Activated CD4-positive, alpha-beta T cell treated with anti-CD3 and anti-CD28 coated beads, Interleukin-2, amount 50 U/mL, for 16 hours (primary cell): ENCODE results near the gene ORM1.
"Not testable (repeated sequence)": the region's sequence is repeated elsewhere in the genome, so short reads cannot be mapped to it uniquely, and the experiment has no call there.

Experiments
- DNase-seq: peaks from one replicate; pipeline ENCODE4 v3.0.0-alpha.2; 2020

Gene ORM1

DNA sequence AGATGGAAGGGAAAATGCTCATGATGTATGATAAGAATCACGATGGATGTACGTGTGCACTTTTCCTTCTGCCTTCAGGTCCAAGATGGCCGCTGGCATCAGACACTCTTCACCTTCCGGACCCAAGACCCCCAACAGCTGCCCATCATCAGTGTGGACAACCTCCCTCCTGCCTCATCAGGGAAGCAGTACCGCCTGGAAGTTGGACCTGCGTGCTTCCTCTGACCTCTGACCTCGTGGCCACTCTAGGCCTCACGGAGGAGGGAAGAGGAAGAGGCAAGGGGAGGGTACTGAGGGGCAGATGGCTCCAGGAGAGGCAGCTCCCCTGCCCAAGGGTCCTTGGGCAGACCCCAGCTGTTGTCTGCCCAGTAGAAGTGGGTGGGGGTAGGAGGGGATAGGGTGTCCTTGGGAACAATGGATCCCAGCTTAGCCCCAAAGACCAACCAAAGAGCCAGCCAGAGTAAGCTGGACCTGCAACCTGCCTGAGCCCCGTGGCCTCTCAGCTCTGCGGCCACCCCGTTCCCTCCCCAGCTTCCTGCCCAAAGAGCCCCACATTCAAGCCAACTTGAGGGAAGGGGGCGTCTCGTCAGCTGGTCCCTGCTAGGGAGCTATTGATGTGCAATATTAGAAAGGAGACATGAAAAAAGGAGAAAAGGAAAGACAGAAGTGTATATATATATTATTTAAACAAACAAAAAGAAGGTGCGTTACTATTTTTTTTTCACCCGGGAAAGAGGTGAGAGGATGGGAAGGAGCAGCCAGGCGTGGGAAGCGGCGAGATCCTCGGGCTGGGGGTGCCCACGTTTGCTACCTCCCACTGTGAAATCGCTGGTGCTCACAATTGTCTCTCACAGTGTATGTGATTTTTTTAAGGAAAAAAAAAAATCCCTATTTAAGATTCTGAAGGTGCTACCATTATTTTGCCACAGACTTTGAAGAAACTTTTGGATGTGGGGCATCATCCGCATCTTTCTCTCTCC lies 12.1 kb upstream of the ORM1 start:
- no peak for DNase-seq

DNA sequence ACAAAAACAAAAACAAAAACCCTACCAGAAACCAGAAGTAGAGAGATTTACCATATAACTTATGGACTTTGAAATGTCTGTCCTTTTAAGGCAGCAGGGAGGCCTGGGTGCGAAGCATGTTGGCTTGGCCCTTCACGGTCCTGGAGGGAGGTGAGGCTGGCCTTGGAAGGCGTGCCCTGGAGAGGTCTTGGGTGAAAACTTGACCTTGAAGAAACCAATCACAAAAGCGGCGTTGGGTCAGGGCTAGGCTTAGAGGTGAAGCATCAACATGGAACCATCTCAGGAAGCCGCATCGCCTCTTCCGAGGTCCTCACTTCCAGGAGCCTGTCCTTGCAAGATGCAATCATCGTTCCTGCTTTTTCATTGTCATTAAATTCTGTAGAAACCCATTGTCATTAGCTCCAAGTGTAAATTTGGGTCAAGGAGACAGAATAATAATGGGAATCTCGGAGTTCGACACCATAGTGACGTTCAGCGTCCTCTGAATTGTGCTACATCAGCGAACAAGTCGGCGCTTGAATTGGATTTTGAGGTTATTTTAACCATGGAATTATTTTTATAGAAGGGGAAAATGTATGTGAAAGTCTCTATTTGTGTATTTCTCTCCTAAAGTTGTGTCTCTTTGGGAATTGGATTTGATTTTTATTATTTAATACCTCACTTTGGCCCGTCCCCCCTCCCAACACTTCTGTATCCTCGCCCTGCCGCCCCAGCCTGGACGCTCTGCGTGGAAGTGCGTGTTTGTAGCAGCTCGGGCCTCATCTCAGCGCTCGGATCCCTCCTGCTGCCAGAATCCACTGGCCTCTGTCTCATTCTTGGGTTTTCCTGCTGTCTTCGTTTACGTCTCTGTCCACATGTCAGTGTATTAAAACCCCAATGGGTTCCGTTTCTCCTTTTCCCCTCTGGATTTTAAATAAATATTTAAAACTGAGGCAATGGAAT lies 11.1 kb upstream of the ORM1 start:
- no peak for DNase-seq

DNA sequence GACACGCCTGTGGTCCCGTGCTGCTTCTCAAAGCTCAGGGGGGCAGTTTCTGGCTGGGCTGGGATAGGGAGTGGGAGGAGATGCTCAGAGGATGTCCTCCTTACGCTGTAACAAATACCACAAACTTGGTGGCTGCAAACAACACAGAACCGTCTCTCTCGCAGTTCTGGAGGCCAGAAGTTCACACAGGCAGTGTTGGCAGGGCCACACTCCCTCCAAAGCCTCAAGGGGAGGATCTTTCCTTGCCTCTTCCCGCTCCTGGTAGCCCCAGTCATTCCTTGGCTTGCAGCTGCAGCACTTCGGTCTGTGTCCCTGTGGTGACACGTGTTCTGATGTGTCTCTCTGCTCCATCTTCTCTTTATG lies 10.4 kb upstream of the ORM1 start:
- DNase-seq, result no peak

DNA sequence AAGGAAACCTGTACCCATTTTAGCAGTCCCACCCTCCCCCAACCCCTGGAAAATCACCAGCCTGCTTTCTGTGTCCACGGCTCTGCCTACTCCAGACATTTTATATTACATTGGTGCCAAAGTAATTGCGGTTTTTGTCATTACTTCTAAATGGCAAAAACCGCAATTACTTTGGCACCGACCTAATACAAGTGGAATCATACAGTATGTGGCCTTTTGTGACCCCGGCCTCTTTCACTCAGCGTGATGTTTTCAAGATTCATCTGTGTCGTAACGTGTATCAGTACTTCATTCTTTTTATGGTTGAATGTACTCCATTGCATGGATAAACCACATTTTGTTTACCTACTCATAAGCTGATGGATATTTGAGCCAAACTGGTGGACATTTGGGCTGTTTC lies 9.7 kb upstream of the ORM1 start:
- no peak for DNase-seq

DNA sequence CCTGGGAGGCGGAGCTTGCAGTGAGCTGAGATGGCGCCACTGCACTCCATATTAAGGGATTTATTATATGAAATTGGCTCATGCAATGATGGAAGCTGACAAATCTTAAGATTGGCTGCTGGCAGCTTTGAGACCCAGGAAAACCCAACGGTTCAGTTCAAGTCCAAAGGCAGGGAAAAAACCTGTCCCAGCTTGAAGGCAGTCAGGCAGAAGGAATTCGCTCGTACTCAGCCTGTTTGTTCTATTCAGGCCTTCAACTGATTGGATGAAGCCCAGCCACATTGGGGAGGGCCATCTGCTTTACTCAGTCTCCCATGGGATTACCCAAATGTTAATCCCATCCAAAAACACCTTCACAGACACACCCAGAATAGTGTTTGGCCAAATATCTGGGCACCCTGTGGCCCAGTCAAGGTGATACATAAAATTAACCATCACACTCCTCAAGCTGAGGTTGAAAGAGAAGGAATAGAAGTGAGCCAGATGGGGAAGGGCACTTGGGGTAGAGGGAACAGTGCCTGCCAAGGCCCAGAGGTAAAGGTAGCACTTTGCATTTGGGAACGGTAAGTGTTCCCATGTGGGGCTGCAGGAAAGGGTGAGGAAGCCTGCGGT lies 8.5 kb upstream of the ORM1 start:
- no peak for DNase-seq

DNA sequence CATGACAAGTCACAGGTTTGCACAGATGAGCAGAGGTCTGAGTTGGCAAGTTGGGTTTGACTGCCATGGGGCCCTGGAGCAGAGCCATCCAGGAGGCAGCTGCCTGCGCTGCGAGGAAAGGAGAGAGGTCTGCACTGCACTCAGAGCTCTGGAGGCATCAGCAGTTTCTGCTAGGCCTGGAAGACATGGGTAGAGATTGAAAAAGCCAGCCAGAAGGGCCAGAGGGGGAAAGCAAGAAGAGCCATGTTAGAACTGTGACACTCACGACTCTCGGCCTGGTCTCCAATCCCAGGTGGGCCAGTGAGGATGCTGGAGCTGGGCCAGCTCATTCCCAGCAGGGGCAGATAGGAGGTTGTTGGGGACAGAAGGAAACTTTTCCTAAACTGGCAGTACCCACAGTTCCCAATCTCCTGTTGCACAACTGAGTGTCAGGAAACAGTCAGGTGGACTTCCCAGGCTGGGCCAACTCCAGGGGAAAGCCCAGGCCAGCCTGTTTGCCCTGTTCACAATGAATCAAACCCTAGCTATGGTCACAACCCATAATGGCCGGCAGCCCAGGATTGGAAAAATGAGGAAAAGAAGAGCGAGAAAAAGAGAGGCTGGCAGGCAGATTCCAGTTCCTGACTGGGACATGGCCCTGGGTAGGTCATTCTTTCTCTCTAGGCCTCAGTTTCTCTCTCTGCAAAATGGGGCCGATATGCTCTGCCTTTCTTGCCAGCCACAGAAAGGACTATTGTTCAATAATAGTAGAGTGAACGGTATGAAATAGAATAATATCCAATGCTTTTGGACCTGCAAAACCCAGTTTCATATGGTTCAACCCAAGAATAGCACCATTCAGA lies 7.8 kb upstream of the ORM1 start:
- no peak for DNase-seq

DNA sequence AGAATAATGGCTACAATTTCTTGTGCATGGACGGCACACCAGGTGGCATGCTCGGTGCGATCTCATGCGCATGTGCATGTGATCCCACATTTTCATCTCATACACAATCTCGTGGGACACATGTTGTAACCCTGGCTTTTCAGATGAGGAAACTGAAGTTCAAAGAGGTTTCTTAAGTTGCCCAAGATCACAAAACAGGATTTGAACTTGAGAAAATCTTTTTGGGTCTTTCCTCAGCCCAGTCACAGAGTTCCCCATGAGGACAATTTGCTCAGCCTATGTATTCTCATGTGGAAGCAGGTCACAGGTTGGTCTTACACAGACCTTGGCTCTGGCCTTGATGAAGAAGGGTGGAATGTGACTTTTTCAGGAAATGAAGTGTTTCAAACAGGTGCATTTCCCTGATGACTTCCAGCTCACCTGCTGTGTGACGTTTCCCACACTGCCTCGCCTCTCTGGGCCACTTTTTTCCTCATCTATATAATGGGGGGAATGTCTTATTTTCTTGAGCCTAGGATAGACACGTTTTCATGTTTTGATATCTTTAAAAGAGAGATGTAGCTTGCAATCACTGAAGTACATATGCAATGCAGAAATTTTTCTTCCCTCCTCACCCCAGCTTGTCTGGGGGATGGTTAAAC lies 7.1 kb upstream of the ORM1 start:
- DNase-seq, result no peak

DNA sequence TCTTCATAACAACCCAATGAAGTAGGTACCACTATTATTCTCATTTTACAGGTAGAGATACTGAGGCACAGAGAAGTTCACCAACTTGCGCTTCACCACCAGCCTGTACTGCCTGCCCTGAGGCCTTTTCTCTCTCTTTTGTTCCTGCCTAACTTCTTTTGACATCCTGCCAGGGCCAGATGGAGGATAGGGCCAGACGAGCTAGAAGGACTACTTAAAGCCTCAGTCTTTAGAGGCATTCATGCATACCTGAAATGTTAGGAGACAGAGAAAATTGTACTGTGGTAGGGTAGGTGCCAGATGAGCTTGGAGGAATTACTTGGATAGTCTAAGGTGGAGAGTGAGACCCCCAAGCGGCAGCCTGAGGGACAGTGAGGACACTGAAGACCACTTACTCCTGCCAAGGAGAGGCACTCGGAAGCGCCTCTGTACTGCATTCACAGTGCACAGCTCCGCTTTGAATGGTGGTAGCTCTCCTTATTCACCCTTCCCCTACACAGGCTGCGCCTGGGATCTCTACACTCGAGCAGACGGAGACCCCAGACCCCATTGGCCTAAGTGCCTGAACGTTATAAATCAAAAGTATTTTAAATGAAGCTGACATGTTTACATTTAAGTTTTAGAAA lies 6.2 kb upstream of the ORM1 start:
- no peak for DNase-seq

DNA sequence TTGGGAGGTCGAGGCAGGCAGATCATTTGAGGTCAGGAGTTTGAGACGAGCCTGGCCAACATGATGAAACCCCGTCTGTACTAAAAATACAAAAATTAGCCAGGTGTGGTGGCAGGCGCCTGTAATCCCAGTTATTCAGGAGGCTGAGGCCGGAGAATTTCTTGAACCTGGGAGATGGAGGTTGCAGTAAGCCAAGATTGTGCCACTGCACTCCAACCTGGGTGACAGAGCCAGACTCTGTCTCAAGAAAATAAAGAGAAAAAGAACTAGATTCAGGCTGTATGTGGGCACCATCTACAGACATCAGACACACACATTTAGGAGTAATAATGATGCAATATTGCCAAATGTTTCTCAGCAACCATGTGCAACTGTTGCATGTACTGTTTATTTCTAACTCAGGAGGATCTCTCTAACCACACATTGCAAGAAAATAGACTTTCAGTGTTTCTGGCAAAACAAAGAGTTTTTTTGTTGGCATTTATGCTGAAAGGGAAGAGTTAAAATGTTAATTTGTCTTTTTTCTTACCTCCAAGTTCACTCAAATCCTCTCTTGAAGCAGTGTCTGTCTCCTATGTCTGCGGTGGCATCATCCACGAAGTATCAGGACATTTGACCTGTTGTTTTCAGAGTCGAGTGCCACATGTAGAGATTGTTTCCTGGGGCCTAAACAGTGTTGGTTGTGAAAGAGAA lies 5.1 kb upstream of the ORM1 start:
- DNase-seq, result no peak

DNA sequence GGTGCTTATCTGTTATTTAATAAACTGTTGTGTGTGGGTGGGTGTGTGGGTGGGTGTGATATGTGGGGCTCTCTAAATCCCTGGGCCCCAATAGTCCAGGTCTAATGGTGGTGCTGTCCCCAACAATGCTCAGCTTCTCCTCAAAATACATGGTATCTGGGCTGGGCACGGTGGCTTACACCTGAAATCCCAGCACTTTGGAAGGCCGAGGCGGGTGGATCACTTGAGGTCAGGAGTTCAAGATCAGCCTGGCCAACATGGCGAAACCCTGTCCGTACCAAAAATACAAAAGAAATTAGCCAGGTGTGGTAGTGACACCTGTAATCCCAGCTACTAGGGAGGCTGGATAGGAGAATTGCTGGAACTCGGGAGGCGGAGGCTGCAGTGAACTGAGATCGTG lies 4.5 kb upstream of the ORM1 start:
- no peak for DNase-seq

DNA sequence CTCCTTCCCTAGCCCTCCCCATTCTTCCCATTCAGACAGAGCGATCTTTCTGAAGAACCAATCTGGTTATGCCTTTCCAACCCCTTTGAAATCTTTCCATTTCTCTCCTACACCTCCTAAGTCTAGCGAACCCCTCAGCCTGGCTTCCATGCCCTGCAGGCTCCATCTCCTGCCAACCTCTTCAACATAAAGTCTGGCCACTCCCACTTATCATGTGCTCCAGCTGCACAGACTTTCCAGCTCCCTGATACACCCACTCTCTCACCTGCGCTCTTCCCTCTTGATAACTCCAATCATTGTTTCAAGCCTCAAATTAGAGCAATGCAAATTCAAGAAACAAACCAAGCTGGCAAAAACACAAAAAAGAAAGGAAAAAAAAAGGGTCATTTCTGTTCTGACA lies 3.8 kb upstream of the ORM1 start:
- no peak for DNase-seq

DNA sequence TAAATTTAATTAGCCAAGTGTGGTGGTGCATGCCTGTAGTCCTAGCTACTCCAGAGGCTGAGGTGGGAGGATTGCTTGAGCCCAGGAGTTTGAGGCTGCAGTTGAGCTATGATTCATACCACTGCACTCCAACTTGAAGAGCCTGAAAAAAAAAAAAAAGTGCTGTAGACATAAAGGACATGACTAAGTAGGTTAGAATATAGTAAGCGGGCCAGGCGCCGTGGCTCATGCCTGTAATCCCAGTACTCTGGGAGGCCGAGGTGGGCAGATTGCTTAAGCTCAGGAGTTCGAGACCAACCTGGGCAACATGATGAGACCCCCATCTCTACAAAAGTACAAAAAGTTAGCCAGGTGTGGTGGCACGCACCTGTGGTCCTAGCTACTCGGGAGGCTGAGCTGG lies 2.2 kb upstream of the ORM1 start:
- not testable (repeated sequence) for DNase-seq

DNA sequence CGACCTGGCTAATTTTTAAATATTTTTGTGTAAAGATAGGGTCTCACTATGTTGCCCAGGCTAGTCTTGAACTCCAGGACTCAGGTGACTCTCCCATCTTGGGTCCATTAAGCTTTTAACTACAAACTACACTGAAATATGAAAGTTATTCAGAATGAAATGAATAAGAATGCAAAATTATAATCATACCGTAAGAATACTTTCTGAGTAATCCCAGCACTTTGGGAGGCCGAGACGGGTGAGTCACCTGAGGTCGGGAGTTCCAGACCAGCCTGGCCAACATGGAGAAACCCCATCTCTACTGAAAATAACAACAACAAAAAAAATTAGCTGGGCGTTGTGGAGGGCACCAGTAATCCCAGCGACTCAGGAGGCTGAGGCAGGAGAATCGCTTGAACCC lies 1.1 kb upstream of the ORM1 start:
- peak; percentile 54 for DNase-seq

DNA sequence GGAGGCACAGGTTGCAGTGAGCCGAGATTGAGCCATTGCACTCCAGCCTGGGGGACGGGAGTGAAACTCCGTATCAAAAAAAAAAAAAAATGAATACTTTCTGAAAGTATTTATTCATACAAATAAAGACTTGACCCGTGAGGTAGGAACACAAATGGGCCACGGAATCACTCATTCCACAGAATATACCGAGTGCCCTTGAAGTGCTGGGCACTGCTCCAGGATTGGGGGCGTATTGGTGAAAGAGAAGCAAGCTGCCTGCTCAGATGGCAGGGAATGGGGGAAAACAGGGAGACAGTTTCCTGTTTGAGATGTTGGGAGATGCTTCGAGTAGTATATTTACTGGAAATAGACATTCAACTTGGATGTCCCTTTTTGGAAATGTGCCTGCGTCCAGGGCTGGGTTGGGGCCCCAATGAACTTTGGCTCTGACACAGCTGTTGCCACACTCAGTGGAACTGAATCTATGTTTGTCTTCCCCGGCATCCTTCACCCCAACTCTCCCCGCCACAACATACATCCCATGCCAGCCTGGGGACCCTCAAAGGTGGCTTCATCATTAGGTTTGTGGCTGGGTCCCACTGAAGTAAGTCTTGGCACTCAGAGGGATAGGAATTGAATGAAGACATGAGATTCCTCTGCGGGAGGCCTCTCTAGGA lies 609 bp upstream of the ORM1 start:
- DNase-seq, result not testable (repeated sequence)

DNA sequence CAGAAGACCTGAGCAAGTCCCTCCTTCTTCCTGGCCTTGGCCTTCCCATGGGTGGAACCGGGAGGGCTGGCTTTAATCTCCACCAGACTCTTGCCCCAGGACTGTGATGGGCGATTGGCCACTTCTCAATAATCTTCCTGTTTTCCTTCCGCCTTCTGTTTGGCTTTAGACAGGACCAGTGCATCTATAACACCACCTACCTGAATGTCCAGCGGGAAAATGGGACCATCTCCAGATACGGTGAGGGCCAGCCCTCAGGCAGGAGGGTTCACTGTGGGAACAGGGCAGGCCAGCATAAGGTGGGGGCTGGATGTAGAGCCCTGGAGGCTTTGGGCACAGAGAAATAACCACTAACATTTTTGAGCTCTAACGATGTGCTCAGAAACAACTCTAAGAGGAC lies 951 bp downstream of the ORM1 start:
- DNase-seq, result not testable (repeated sequence)

DNA sequence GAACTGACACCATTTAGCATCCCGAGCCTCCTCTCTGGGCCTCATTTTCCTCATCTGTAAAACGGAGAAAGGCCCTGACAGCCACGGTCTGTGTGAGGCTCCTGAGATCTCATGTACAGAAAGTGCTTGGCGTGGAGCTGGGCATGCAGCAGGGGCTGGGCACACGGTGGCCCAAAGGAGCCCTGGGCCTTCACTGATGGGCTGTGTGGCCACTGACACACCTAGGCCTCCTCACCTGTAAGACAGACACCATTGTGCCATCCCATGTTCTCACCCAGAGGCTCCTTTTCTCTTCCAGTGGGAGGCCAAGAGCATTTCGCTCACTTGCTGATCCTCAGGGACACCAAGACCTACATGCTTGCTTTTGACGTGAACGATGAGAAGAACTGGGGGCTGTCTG lies 1.6 kb downstream of the ORM1 start:
- no peak for DNase-seq

DNA sequence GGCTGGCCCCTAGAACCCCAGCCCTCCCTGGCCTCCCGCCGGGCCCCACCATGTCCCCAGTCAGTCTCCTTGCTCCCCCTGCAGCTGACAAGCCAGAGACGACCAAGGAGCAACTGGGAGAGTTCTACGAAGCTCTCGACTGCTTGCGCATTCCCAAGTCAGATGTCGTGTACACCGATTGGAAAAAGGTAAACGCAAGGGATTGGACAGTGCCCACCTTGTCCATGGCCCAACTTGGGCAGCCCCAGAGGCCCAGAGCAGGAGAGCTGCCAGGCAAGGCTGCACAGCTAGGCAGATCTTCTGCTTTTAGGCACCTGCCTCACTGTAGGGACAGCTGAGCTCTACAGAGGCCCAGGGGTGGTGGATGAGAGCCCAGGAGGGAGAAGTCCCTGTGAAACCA lies 2.1 kb downstream of the ORM1 start:
- not testable (repeated sequence) for DNase-seq

DNA sequence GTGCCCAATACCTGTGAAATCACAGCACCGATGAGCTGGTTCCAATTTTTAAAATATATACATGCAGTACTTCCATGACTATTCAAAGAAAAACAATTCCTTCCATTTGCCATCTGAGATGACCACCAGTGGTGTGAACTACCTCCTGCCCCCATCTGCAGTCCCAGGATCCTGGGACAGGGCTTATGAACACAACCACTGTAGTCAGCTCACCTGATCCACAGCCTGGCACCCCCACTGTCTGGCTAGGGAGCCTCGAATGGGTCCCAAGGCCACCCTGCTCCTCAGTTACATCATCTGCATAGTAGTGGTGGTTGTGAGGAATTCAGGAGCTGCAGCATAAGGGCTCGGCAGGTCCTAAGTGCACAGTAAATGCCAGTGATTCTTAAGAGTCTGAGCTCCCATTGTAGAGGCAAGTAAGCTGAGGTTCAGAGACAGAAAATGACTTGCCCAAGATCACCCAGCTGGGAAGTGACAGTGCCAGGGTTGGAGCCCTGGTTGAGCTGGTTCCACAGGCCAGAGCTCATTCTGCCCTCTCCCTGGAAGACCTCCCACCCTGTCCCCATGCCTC lies 2.9 kb downstream of the ORM1 start:
- not testable (repeated sequence) for DNase-seq

DNA sequence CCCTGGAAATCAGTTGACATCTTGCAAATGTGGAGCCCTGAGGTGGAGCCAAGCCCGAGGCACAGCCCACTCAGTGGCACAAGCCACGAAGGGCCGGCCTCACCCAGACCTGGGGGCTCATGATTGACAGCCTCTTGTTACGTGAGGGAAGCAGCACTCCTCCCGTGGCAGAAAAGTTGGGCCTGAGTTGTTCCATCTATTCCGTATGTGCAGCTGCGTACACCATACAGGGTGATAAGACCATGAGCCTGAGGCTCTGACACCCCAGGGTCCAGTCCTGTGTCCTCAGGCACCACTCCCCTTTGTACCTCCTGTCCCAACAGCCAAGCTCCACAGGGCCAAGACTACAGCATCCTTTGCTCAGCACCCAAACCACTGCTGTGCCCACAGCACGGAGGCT lies 4.9 kb downstream of the ORM1 start:
- no peak for DNase-seq

DNA sequence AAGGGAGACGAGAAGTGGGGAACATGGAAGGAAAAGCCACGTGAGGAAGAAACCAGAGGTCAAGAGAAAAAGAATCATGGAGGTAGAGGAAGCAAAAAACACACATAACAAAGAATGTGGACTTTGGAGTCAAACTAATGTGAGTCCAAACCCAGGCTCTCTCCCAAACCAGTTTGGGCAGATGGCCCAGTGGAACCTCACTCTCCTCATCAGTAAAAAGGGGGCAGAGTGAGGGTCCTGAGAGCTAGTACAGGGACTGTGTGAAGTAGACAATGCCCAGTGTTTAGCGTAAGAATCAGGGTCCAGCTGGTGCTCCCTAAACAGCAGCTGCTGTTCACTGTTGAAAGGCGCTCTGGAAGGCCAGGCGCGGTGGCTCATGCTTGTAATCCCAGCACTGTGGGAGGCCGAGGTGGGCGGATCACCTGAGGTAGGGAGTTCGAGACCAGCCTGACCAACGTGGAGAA lies 5.5 kb downstream of the ORM1 start:
- DNase-seq, result not testable (repeated sequence)
